Measurements from ENCODE around the gene ATP5PB. TPM values are rescaled to one million over a fixed set of nuclear protein-coding genes. Genes with fewer than 3 reads are reported as not detected.

Gene ATP5PB
- polyA plus RNA-seq, 1 donor (not counting 4 experiments of a cell fraction or from before 2014, with no cell fraction given) = 539 TPM

DNA sequence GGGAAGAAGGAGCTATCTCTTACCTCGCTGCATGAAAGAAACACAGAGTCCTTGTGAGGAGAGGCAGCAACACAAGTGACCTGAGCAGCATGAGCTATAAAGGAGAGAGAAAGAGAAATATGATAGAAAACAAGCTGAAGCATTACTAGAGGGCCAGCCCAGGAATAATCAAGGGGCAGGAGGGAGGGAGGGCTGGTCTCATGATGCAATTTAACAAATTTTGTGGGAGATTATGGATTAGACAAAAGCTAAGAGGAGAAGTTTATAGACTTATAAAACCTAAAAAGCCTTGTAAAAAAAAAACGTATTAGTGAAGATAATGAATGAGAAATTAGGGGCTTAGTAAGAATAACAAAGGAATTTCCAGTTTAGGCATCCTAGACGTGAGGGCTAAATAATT, 5.2 kb upstream of the ATP5PB start:
- H3K27me3 ChIP-seq (ENCODE audit: control insufficient read depth, extremely low read depth, insufficient read depth, low read length) = no peaks in the 10 kb centered on the region
- dilution Hi-C loops (cut with MboI; ENCODE audit: extremely low pct_ligation_motif_present, low sequenced_read_pairs) = no loop called here
- FAIRE-seq = no peak

DNA sequence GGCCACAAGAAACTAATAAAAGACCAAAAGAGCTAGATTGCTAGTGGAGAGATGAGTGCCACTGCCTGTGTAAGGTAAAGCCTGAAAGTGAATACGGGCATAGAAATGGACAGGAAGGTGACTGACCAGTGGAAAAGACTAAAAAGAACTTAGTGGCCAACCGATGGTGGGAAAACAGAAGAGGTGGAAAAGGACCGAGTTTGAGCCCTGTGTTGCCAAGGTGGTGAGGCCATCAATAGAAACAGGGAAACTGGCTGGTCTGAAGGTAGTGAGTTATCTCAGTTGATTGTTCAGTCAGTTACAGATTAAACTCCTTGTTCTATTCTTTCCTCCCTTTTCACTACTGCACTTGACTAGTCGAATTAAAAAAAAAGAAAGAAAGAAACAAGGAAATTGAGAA, 2.7 kb upstream of the ATP5PB start:
- no peaks in the 10 kb centered on the region for H3K9me3 ChIP-seq (ENCODE audit: control insufficient read depth, low read depth, low read length)
- peaks cover 18 to 41% of the 10 kb centered on the region in 2 experiments for H3K36me3 ChIP-seq (ENCODE audit: control insufficient read depth in 2 of 2, extremely low read depth in 1 of 2, insufficient read depth in 2 of 2, low read length in 2 of 2)
- H3K27me3 ChIP-seq (ENCODE audit: control insufficient read depth, extremely low read depth, insufficient read depth, low read length) = no peaks in the 10 kb centered on the region
- peaks cover 29% of the 10 kb centered on the region for H3K4me1 ChIP-seq (ENCODE audit: control insufficient read depth, extremely low read depth, insufficient read depth, low read length)
- H3K4me3 ChIP-seq (ENCODE audit: control insufficient read depth in 2 of 3, extremely low read depth in 1 of 3, insufficient read depth in 2 of 3, low read depth in 1 of 3, low read length in 3 of 3) = no peak overlapping the region
- FAIRE-seq (no peak), DNase-seq (ENCODE audit: low read depth, low spot score) (no peak)
- no peak overlapping the region for H3K27ac ChIP-seq (ENCODE audit: control insufficient read depth, insufficient read depth, low read length)
- no peak overlapping the region for H3K9ac ChIP-seq (ENCODE audit: control insufficient read depth, extremely low read depth, insufficient read depth, low read length)
- TF ChIP-seq, protein P1, sequence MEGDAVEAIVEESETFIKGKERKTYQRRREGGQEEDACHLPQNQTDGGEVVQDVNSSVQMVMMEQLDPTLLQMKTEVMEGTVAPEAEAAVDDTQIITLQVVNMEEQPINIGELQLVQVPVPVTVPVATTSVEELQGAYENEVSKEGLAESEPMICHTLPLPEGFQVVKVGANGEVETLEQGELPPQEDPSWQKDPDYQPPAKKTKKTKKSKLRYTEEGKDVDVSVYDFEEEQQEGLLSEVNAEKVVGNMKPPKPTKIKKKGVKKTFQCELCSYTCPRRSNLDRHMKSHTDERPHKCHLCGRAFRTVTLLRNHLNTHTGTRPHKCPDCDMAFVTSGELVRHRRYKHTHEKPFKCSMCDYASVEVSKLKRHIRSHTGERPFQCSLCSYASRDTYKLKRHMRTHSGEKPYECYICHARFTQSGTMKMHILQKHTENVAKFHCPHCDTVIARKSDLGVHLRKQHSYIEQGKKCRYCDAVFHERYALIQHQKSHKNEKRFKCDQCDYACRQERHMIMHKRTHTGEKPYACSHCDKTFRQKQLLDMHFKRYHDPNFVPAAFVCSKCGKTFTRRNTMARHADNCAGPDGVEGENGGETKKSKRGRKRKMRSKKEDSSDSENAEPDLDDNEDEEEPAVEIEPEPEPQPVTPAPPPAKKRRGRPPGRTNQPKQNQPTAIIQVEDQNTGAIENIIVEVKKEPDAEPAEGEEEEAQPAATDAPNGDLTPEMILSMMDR (optimal IDR thresholded peaks at IDR 0.05 in 1 of 3, IDR thresholded peaks at IDR 0.05 in 1 of 3, conservative IDR thresholded peaks at IDR 0.05 in 1 of 3; ENCODE audit: extremely low read depth in 1 of 3, insufficient read depth in 2 of 3, low read length in 3 of 3) = no peak
- TF ChIP-seq EZH2 (IDR thresholded peaks at IDR 0.05; ENCODE audit: low read length) = no peak
- peaks cover 6% of the 10 kb centered on the region for H4K20me1 ChIP-seq (ENCODE audit: control insufficient read depth, extremely low read depth, insufficient read depth, low read length)
- dilution Hi-C loops (cut with MboI; ENCODE audit: extremely low pct_ligation_motif_present, low sequenced_read_pairs) = no loop called here
- no peaks in the 10 kb centered on the region for H3K9me1 ChIP-seq (ENCODE audit: control insufficient read depth, extremely low read depth, insufficient read depth, low read length)
- no peak overlapping the region for H3K4me2 ChIP-seq (ENCODE audit: control insufficient read depth, extremely low read depth, insufficient read depth, low read depth, low read length)
- no peak overlapping the region for H2AFZ ChIP-seq (ENCODE audit: control insufficient read depth, low read length)
- peaks cover 62% of the 10 kb centered on the region for H3K79me2 ChIP-seq (ENCODE audit: control insufficient read depth, insufficient read depth, low read length)

More for the DNA sequence above, 5.2 kb upstream of the ATP5PB start:
- Histone ChIP-seq H3K9me3 (ENCODE audit: control insufficient read depth, low read depth, low read length) (no peaks in the 10 kb centered on the region), H4K20me1 (ENCODE audit: control insufficient read depth, extremely low read depth, insufficient read depth, low read length) (peaks cover 6% of the 10 kb centered on the region), H3K9me1 (ENCODE audit: control insufficient read depth, extremely low read depth, insufficient read depth, low read length) (no peaks in the 10 kb centered on the region), H3K79me2 (ENCODE audit: control insufficient read depth, insufficient read depth, low read length) (peaks cover 39% of the 10 kb centered on the region), H3K36me3 (ENCODE audit: control insufficient read depth in 2 of 2, extremely low read depth in 1 of 2, insufficient read depth in 2 of 2, low read length in 2 of 2) (peaks cover 26 to 57% of the 10 kb centered on the region in 2 experiments), H3K4me3 (ENCODE audit: control insufficient read depth in 2 of 3, extremely low read depth in 1 of 3, insufficient read depth in 2 of 3, low read depth in 1 of 3, low read length in 3 of 3) (no peak overlapping the region), H3K4me2 (ENCODE audit: control insufficient read depth, extremely low read depth, insufficient read depth, low read depth, low read length) (no peak overlapping the region), H3K4me1 (ENCODE audit: control insufficient read depth, extremely low read depth, insufficient read depth, low read length) (peaks cover 17% of the 10 kb centered on the region), H3K27ac (ENCODE audit: control insufficient read depth, insufficient read depth, low read length) (no peak overlapping the region), H2AFZ (ENCODE audit: control insufficient read depth, low read length) (no peak overlapping the region), H3K9ac (ENCODE audit: control insufficient read depth, extremely low read depth, insufficient read depth, low read length) (no peak overlapping the region)
- TF ChIP-seq, protein P1 (optimal IDR thresholded peaks at IDR 0.05 in 1 of 3, IDR thresholded peaks at IDR 0.05 in 1 of 3, conservative IDR thresholded peaks at IDR 0.05 in 1 of 3; ENCODE audit: extremely low read depth in 1 of 3, insufficient read depth in 2 of 3, low read length in 3 of 3) = no peak
- no peak for TF ChIP-seq EZH2 (IDR thresholded peaks at IDR 0.05; ENCODE audit: low read length)
- DNase-seq (ENCODE audit: low read depth, low spot score) = no peak
